Measurements from ENCODE around the gene TLR6.

Gene TLR6

DNA sequence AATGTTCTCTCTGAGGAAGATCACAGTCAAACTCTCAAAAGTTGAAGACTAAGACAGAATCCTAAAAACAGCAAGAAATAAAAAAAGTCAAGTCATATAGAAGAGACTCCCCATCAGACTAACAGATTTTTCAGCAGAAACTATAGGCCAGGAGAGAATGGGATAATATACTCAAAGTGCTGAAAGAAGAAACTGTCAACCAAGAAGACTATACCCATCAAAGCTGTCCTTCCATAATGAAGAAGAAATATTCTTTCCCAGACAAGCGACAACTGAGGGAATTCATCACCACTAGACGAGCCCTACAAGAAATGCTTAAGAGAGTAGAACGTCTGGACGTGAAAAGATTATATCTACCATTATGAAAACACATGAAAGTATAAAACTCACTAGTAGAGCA lies 22.0 kb downstream of the TLR6 start:
- H3K4me1 ChIP-seq (ENCODE audit: control insufficient read depth, insufficient read depth, low read length) = no peaks in the 10 kb centered on the region
- H3K4me3 ChIP-seq (ENCODE audit: low read depth, low read length) = no peak overlapping the region
- ChIA-PET CTCF (no interaction called here), POLR2A (no interaction called here)
- H3K27ac ChIP-seq (ENCODE audit: extremely low read depth, low read depth, low read length) = no peak overlapping the region
- TF ChIP-seq IKZF3 (tag by site-specific recombination; IDR thresholded peaks at IDR 0.05) (no peak), ZNF239 (tag by site-specific recombination; IDR thresholded peaks at IDR 0.05) (no peak), SETDB1 (IDR thresholded peaks at IDR 0.05; ENCODE audit: insufficient read length, low read length) (peak; percentile 79)
- no peaks in the 10 kb centered on the region for H3K9me3 ChIP-seq (ENCODE audit: control insufficient read depth, insufficient read depth, low read depth, low read length)
- H3K36me3 ChIP-seq (ENCODE audit: control insufficient read depth in 2 of 2, insufficient read depth in 1 of 2, low read length in 2 of 2) = no peaks in the 10 kb centered on the region

- CTCF ChIA-PET = interaction anchor here (0.7 kb wide), 1 partner anchor 168 kb away, joined by 4 read pairs; no protein-coding TSS in a partner anchor
- TF ChIP-seq KLF10 (tag by site-specific recombination; IDR thresholded peaks at IDR 0.05) = no peak
- TF ChIP-seq ZNF530 (tag by site-specific recombination; IDR thresholded peaks at IDR 0.05; ENCODE audit: low read depth) = no peak
- TF ChIP-seq ZNF48 (tag by site-specific recombination; IDR thresholded peaks at IDR 0.05) = no peak
- H3K4me3 ChIP-seq (ENCODE audit: low read depth, low read length) = no peak overlapping the region
- POLR2A ChIA-PET = no interaction called here
- H3K9me3 ChIP-seq (ENCODE audit: control insufficient read depth, insufficient read depth, low read depth, low read length) = no peaks in the 10 kb centered on the region
- no peaks in the 10 kb centered on the region for H3K4me1 ChIP-seq (ENCODE audit: control insufficient read depth, insufficient read depth, low read length)
- no peaks in the 10 kb centered on the region for H3K36me3 ChIP-seq (ENCODE audit: control insufficient read depth in 2 of 2, insufficient read depth in 1 of 2, low read length in 2 of 2)
- H3K27ac ChIP-seq (ENCODE audit: extremely low read depth, low read depth, low read length) = no peak overlapping the region
Measured at GRCh38 chr4:38832624-38833528, 23.7 kb downstream of the TLR6 start.

DNA sequence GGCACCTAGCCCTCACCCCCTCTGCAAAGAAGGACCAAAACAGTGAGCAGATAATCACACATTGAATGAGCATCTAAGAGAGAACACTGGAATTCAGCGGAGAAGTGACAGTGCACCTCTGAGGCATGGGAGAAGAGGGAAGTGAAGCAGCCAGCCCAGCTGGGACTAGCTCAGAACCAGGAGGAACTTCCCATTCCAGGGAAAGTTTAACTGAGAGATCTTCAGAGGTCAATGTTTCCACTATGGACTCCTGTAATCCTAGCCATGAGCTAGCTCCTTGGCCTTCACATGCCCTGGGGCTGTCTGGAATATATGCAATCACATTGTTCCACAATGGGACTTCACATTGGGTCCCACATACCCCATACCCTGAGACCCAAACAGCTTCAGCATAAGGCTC lies 24.4 kb downstream of the TLR6 start:
- H3K27ac ChIP-seq (ENCODE audit: extremely low read depth, low read depth, low read length) = no peak overlapping the region
- H3K9me3 ChIP-seq (ENCODE audit: control insufficient read depth, insufficient read depth, low read depth, low read length) = no peaks in the 10 kb centered on the region
- ChIA-PET POLR2A (no interaction called here), CTCF (interaction anchor here (0.6 kb wide), 1 partner anchor 67 kb away, joined by 8 read pairs; no protein-coding TSS in a partner anchor)
- no peak overlapping the region for H3K4me3 ChIP-seq (ENCODE audit: low read depth, low read length)
- no peaks in the 10 kb centered on the region for H3K4me1 ChIP-seq (ENCODE audit: control insufficient read depth, insufficient read depth, low read length)
- TF ChIP-seq, protein P1, sequence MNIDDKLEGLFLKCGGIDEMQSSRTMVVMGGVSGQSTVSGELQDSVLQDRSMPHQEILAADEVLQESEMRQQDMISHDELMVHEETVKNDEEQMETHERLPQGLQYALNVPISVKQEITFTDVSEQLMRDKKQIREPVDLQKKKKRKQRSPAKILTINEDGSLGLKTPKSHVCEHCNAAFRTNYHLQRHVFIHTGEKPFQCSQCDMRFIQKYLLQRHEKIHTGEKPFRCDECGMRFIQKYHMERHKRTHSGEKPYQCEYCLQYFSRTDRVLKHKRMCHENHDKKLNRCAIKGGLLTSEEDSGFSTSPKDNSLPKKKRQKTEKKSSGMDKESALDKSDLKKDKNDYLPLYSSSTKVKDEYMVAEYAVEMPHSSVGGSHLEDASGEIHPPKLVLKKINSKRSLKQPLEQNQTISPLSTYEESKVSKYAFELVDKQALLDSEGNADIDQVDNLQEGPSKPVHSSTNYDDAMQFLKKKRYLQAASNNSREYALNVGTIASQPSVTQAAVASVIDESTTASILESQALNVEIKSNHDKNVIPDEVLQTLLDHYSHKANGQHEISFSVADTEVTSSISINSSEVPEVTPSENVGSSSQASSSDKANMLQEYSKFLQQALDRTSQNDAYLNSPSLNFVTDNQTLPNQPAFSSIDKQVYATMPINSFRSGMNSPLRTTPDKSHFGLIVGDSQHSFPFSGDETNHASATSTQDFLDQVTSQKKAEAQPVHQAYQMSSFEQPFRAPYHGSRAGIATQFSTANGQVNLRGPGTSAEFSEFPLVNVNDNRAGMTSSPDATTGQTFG (tag by site-specific recombination; IDR thresholded peaks at IDR 0.05; ENCODE audit: borderline replicate concordance) = no peak
- TF ChIP-seq ZNF404 (tag by site-specific recombination; IDR thresholded peaks at IDR 0.05) (no peak), ZNF292 (tag by site-specific recombination; IDR thresholded peaks at IDR 0.05; ENCODE audit: borderline replicate concordance, low read depth) (no peak), ZNF660 (tag by site-specific recombination; IDR thresholded peaks at IDR 0.05) (no peak), INSM2 (tag by site-specific recombination; IDR thresholded peaks at IDR 0.05) (no peak), ZNF629 (tag by site-specific recombination; IDR thresholded peaks at IDR 0.05) (no peak), GFI1B (tag by site-specific recombination; IDR thresholded peaks at IDR 0.05) (no peak), ZNF324 (tag by site-specific recombination; IDR thresholded peaks at IDR 0.05) (no peak), ZNF791 (tag by site-specific recombination; IDR thresholded peaks at IDR 0.05) (no peak), ZBTB1 (tag by site-specific recombination; IDR thresholded peaks at IDR 0.05) (no peak), ZSCAN30 (tag by site-specific recombination; IDR thresholded peaks at IDR 0.05) (no peak), ZNF624 (tag by site-specific recombination; IDR thresholded peaks at IDR 0.05) (no peak), SP3 (tag by site-specific recombination; IDR thresholded peaks at IDR 0.05) (no peak), ZXDB (tag by site-specific recombination; IDR thresholded peaks at IDR 0.05) (no peak), TRIM28 (IDR thresholded peaks at IDR 0.05; ENCODE audit: borderline replicate concordance, low read length) (no peak), KLF17 (tag by site-specific recombination; IDR thresholded peaks at IDR 0.05) (no peak)
- TF ChIP-seq, protein P2, sequence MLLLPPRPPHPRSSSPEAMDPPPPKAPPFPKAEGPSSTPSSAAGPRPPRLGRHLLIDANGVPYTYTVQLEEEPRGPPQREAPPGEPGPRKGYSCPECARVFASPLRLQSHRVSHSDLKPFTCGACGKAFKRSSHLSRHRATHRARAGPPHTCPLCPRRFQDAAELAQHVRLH (tag by site-specific recombination; IDR thresholded peaks at IDR 0.05) = no peak
- H3K36me3 ChIP-seq (ENCODE audit: control insufficient read depth in 2 of 2, insufficient read depth in 1 of 2, low read length in 2 of 2) = no peaks in the 10 kb centered on the region
